Calu3 (cell line): ENCODE data around the gene TAS1R3. TPM values are rescaled to one million over a fixed set of nuclear protein-coding genes. Genes with fewer than 3 reads are reported as not detected.

Source experiments
- BruUV-seq: library from RNA; stranded (reverse); fragments of 400-500 nt; replicated peaks from 2 replicates; lab custom pipeline; 2021; lab: Mats Ljungman, UMichigan
- CTCF ChIA-PET: fragments of 300-600 bp; sonication (Branson Sonifier 250); formaldehyde crosslinking; loops from one replicate; lab custom pipeline; 2022; ENCODE audit warnings: antibody characterized with exemption; lab: Charles Lee
- DNase-seq: peaks from one replicate; pipeline ENCODE4 v3.0.0; 2022
- H3K27ac Mint-ChIP-seq: one replicate; pipeline ENCODE4 v1.8.0; 2022; ENCODE audit warnings: mixed read lengths; ENCODE audit not compliant: unreplicated experiment
- H3K27me3 Mint-ChIP-seq: one replicate; pipeline ENCODE4 v1.8.0; 2022; ENCODE audit warnings: mixed read lengths; ENCODE audit not compliant: unreplicated experiment
- H3K36me3 Mint-ChIP-seq: one replicate; pipeline ENCODE4 v1.8.0; 2022; ENCODE audit warnings: mild to moderate bottlenecking, moderate library complexity, mixed read lengths; ENCODE audit not compliant: insufficient read depth, unreplicated experiment
- H3K4me1 Mint-ChIP-seq: one replicate; pipeline ENCODE4 v1.8.0; 2022; ENCODE audit warnings: mild to moderate bottlenecking, low read depth, mixed read lengths; ENCODE audit not compliant: unreplicated experiment
- H3K4me3 Mint-ChIP-seq: one replicate; pipeline ENCODE4 v1.8.0; 2022; ENCODE audit warnings: mild to moderate bottlenecking, low read depth, moderate library complexity, mixed read lengths; ENCODE audit not compliant: unreplicated experiment
- H3K9me3 Mint-ChIP-seq: one replicate; pipeline ENCODE4 v1.8.0; 2022; ENCODE audit warnings: low read depth, mixed read lengths; ENCODE audit not compliant: unreplicated experiment
- CTCF ChIP-seq: fragments of 200-600 bp; IDR thresholded peaks from one replicate; pipeline ENCODE4 v1.8.0; 2022; ENCODE audit warnings: antibody characterized with exemption; ENCODE audit not compliant: unreplicated experiment
- intact Hi-C: fragments of 100-400 bp; cut with micrococcal nuclease; formaldehyde crosslinking; loops from one replicate; pipeline ENCODE4 v1.10.0; 2022; ENCODE audit not compliant: unreplicated experiment
- total RNA-seq: library from RNA; stranded (reverse); gene quantifications from 2 replicates; pipeline ENCODE4 v1.2.3, GENCODE V29; 2022

The TAS1R3 gene
- total RNA-seq, 1 experiment from 2014 or later = 0.42 TPM

GRCh38 chr1:1306070-1306660 is 24.9 kb upstream of the TAS1R3 start:
- no peaks in the 10 kb centered on the region for H3K27me3 Mint-ChIP-seq
- TF ChIP-seq CTCF = no peak
- H3K4me1 Mint-ChIP-seq = no peaks in the 10 kb centered on the region
- H3K36me3 Mint-ChIP-seq = peaks cover 56% of the 10 kb centered on the region
- CTCF ChIA-PET = no interaction called here
- intact Hi-C loops = no loop called here
- no peak for DNase-seq
- H3K27ac Mint-ChIP-seq = no peak overlapping the region
- H3K9me3 Mint-ChIP-seq = no peaks in the 10 kb centered on the region
- peak overlapping the region; percentile 73 for H3K4me3 Mint-ChIP-seq
- no TSS peak for BruUV-seq

- intact Hi-C loops = no loop called here
- H3K27ac Mint-ChIP-seq = no peak overlapping the region
- peaks cover 61% of the 10 kb centered on the region for H3K36me3 Mint-ChIP-seq
- H3K4me3 Mint-ChIP-seq = peak overlapping the region; percentile 73
- H3K27me3 Mint-ChIP-seq = no peaks in the 10 kb centered on the region
- H3K9me3 Mint-ChIP-seq = no peaks in the 10 kb centered on the region
- TF ChIP-seq CTCF = no peak
- CTCF ChIA-PET = no interaction called here
- no peaks in the 10 kb centered on the region for H3K4me1 Mint-ChIP-seq
- no peak for DNase-seq
- BruUV-seq = no TSS peak
Measured at GRCh38 chr1:1306661-1307260, 24.3 kb upstream of the TAS1R3 start.

GRCh38 chr1:1307261-1307922 is 23.7 kb upstream of the TAS1R3 start:
- Mint-ChIP-seq H3K36me3 (peaks cover 62% of the 10 kb centered on the region), H3K4me1 (no peaks in the 10 kb centered on the region), H3K27me3 (no peaks in the 10 kb centered on the region), H3K4me3 (peak overlapping the region; percentile 73), H3K27ac (no peak overlapping the region), H3K9me3 (no peaks in the 10 kb centered on the region)
- intact Hi-C loops = no loop called here
- CTCF ChIA-PET = no interaction called here
- no peak for TF ChIP-seq CTCF
- no TSS peak for BruUV-seq
- peak; percentile 43 for DNase-seq

- Mint-ChIP-seq H3K9me3 (no peaks in the 10 kb centered on the region), H3K27me3 (no peaks in the 10 kb centered on the region), H3K4me1 (no peaks in the 10 kb centered on the region), H3K27ac (peak within 1 kb of the TSS; percentile 15), H3K36me3 (peaks cover 68% of the 10 kb centered on the region), H3K4me3 (peak within 1 kb of the TSS; percentile 73)
- intact Hi-C loops = no loop called here
- CTCF ChIA-PET = no interaction called here
- TF ChIP-seq CTCF = no peak
- BruUV-seq = no TSS peak
- peak; percentile 86 for DNase-seq
Measured at GRCh38 chr1:1307923-1308755, 22.9 kb upstream of the TAS1R3 start, which contains the start of the genes ACAP3 and PUSL1. TSS of gene ACAP3 (minus strand) at chr1:1307930. CDS start at chr1:1307815, 115 bp downstream. TSS of gene PUSL1 (plus strand) at chr1:1308597. CDS start at chr1:1308644, 47 bp downstream.
